Measurements from ENCODE around the gene LPP.

- TF ChIP-seq, protein P1, sequence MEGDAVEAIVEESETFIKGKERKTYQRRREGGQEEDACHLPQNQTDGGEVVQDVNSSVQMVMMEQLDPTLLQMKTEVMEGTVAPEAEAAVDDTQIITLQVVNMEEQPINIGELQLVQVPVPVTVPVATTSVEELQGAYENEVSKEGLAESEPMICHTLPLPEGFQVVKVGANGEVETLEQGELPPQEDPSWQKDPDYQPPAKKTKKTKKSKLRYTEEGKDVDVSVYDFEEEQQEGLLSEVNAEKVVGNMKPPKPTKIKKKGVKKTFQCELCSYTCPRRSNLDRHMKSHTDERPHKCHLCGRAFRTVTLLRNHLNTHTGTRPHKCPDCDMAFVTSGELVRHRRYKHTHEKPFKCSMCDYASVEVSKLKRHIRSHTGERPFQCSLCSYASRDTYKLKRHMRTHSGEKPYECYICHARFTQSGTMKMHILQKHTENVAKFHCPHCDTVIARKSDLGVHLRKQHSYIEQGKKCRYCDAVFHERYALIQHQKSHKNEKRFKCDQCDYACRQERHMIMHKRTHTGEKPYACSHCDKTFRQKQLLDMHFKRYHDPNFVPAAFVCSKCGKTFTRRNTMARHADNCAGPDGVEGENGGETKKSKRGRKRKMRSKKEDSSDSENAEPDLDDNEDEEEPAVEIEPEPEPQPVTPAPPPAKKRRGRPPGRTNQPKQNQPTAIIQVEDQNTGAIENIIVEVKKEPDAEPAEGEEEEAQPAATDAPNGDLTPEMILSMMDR (IDR thresholded peaks at IDR 0.05) = no peak
- no peak for TF ChIP-seq POLR2A (IDR thresholded peaks at IDR 0.05)
These were observed 4.9 kb downstream of the LPP start for GRCh38 chr3:188158731-188159310.

Measured in right lobe of liver (tissue), 4 donors.